MCF 10A (cell line): ENCODE results near the gene PPP2R5A. TPM values are rescaled to one million over a fixed set of nuclear protein-coding genes. Genes with fewer than 3 reads are reported as not detected.

ENCODE experiments used
- BruUV-seq: library from RNA; stranded (reverse); fragments of 400-500 nt; replicated peaks from 2 replicates; lab custom pipeline; 2021; lab: Mats Ljungman, UMichigan
- CTCF ChIA-PET: fragments of 300-600 bp; sonication (Branson Sonifier 250); formaldehyde crosslinking; extraction: SDS; loops from one replicate; lab custom pipeline; 2021; ENCODE audit warnings: antibody characterized with exemption, inconsistent platforms; lab: Yijun Ruan, JAX
- POLR2A ChIA-PET: fragments of 300-600, 350-650 bp; sonication (Branson Sonifier 250); formaldehyde crosslinking; extraction: SDS; loops from one replicate; lab custom pipeline; 2020; ENCODE audit warnings: antibody characterized with exemption, inconsistent platforms; lab: Yijun Ruan, JAX
- DNase-seq: peaks from one replicate; pipeline ENCODE4 v3.0.0-alpha.2; 2018; ENCODE audit not compliant: unreplicated experiment
- H3K27ac Mint-ChIP-seq: one replicate; pipeline ENCODE4 v1.8.0; 2022; ENCODE audit warnings: mild to moderate bottlenecking, low read depth, mixed read lengths; ENCODE audit not compliant: unreplicated experiment
- H3K27me3 Mint-ChIP-seq: one replicate; pipeline ENCODE4 v1.8.0; 2022; ENCODE audit warnings: mixed read lengths; ENCODE audit not compliant: insufficient read depth, unreplicated experiment
- H3K36me3 Mint-ChIP-seq: one replicate; pipeline ENCODE4 v1.8.0; 2022; ENCODE audit warnings: mild to moderate bottlenecking, moderate library complexity, mixed read lengths; ENCODE audit not compliant: insufficient read depth, unreplicated experiment
- H3K4me1 Mint-ChIP-seq: one replicate; pipeline ENCODE4 v1.8.0; 2022; ENCODE audit warnings: mixed read lengths; ENCODE audit not compliant: insufficient read depth, unreplicated experiment
- H3K4me3 Mint-ChIP-seq: one replicate; pipeline ENCODE4 v1.8.0; 2022; ENCODE audit warnings: mild to moderate bottlenecking, moderate library complexity, mixed read lengths; ENCODE audit not compliant: unreplicated experiment
- H3K9me3 Mint-ChIP-seq: one replicate; pipeline ENCODE4 v1.8.0; 2022; ENCODE audit warnings: mixed read lengths; ENCODE audit not compliant: unreplicated experiment
- CTCF ChIP-seq: fragments of 200-600 bp; IDR thresholded peaks from one replicate; pipeline ENCODE4 v1.8.0; 2022; ENCODE audit warnings: antibody characterized with exemption, mild to moderate bottlenecking; ENCODE audit not compliant: unreplicated experiment
- intact Hi-C: fragments of 100-400 bp; cut with micrococcal nuclease; formaldehyde crosslinking; loops from 2 replicates; pipeline ENCODE4 v1.14.1; 2022
- total RNA-seq: library from RNA; stranded (reverse); gene quantifications from 2 replicates; pipeline ENCODE4 v1.2.3, GENCODE V29; 2022

PPP2R5A gene
- total RNA-seq, 1 experiment from 2014 or later: 38.6 TPM

GRCh38 chr1:212261361-212261929 is 23.8 kb upstream of the PPP2R5A start:
- intact Hi-C loops: loop anchor here (1.0 to 2.0 kb wide), 2 partner anchors 23 to 82 kb away; partner anchors contain the start of gene PPP2R5A
- CTCF ChIA-PET: interaction anchor here (0.5 to 3.7 kb wide), 15 partner anchors 10 to 517 kb away, joined by 3 to 28 read pairs (median 4); no protein-coding TSS in a partner anchor
- no peak for DNase-seq
- no TSS peak for BruUV-seq
- peak; percentile 11 for TF ChIP-seq CTCF
- no peak overlapping the region for H3K4me3 Mint-ChIP-seq
- POLR2A ChIA-PET: interaction anchor here (0.6 to 7.4 kb wide), 13 partner anchors 9 to 223 kb away, joined by 3 to 116 read pairs (median 8); partner anchors contain the start of gene PPP2R5A
- H3K27ac Mint-ChIP-seq: peak overlapping the region; percentile 67
- peaks cover 20% of the 10 kb centered on the region for H3K4me1 Mint-ChIP-seq
- H3K9me3 Mint-ChIP-seq: no peaks in the 10 kb centered on the region
- H3K36me3 Mint-ChIP-seq: no peaks in the 10 kb centered on the region
- H3K27me3 Mint-ChIP-seq: no peaks in the 10 kb centered on the region

GRCh38 chr1:212267017-212267416 is 18.2 kb upstream of the PPP2R5A start:
- ChIA-PET POLR2A (interaction anchor here (0.7 to 2.3 kb wide), 3 partner anchors 17 to 59 kb away, joined by 3 to 9 read pairs (median 6); no protein-coding TSS in a partner anchor), CTCF (interaction anchor here (1.2 to 2.7 kb wide), 3 partner anchors 17 to 197 kb away, joined by 3 to 11 read pairs (median 3); no protein-coding TSS in a partner anchor)
- Mint-ChIP-seq H3K27me3 (no peaks in the 10 kb centered on the region), H3K36me3 (no peaks in the 10 kb centered on the region), H3K4me3 (no peak overlapping the region), H3K9me3 (no peaks in the 10 kb centered on the region), H3K4me1 (no peaks in the 10 kb centered on the region), H3K27ac (no peak overlapping the region)
- intact Hi-C loops: no loop called here
- no peak for TF ChIP-seq CTCF
- DNase-seq: no peak
- no TSS peak for BruUV-seq

- intact Hi-C loops: no loop called here
- Mint-ChIP-seq H3K36me3 (no peaks in the 10 kb centered on the region), H3K27me3 (no peaks in the 10 kb centered on the region), H3K4me3 (no peak overlapping the region), H3K4me1 (no peaks in the 10 kb centered on the region), H3K27ac (no peak overlapping the region), H3K9me3 (no peaks in the 10 kb centered on the region)
- DNase-seq: no peak
- ChIA-PET POLR2A (interaction anchor here (0.6 to 2.3 kb wide), 4 partner anchors 17 to 131 kb away, joined by 3 to 9 read pairs (median 4); no protein-coding TSS in a partner anchor), CTCF (interaction anchor here (2.7 kb wide), 1 partner anchor 197 kb away, joined by 11 read pairs; no protein-coding TSS in a partner anchor)
- no peak for TF ChIP-seq CTCF
- BruUV-seq: no TSS peak
Measured at GRCh38 chr1:212267460-212267859, 17.8 kb upstream of the PPP2R5A start.

GRCh38 chr1:212269306-212269705 is 15.9 kb upstream of the PPP2R5A start:
- POLR2A ChIA-PET: interaction anchor here (0.6 to 3.2 kb wide), 8 partner anchors 8 to 534 kb away, joined by 3 to 18 read pairs (median 6); no protein-coding TSS in a partner anchor
- H3K4me3 Mint-ChIP-seq: no peak overlapping the region
- intact Hi-C loops: no loop called here

More at GRCh38 chr1:212269306-212269705, 15.9 kb upstream of the PPP2R5A start:
- no TSS peak for BruUV-seq
- Mint-ChIP-seq H3K9me3 (no peaks in the 10 kb centered on the region), H3K27me3 (no peaks in the 10 kb centered on the region), H3K36me3 (no peaks in the 10 kb centered on the region), H3K4me1 (no peaks in the 10 kb centered on the region), H3K27ac (no peak overlapping the region)
- CTCF ChIA-PET: interaction anchor here (0.5 to 2.9 kb wide), 5 partner anchors 22 to 508 kb away, joined by 3 to 21 read pairs (median 6); no protein-coding TSS in a partner anchor
- TF ChIP-seq CTCF: no peak
- DNase-seq: no peak
